ENCODE results near the gene CLDN24.
"Not testable (repeated sequence)": the region's sequence is repeated elsewhere in the genome, so short reads cannot be mapped to it uniquely, and the experiment has no call there.

The CLDN24 gene

GRCh38 chr4:183332447-183332846, 10.2 kb upstream of the CLDN24 start:
- Histone ChIP-seq H3K9me3 (ENCODE audit: control insufficient read depth in 2 of 2, low read length in 2 of 2) (peaks cover 0 to 3% of the 10 kb centered on the region in 2 donors), H3K36me3 (ENCODE audit: control insufficient read depth in 2 of 2, insufficient read depth in 2 of 2, low read length in 2 of 2) (no peaks in the 10 kb centered on the region), H3K27me3 (ENCODE audit: control insufficient read depth in 1 of 2, insufficient read depth in 2 of 2, low read length in 2 of 2) (peaks cover 0 to 6% of the 10 kb centered on the region in 2 donors), H3K27ac (ENCODE audit: low read length) (no peak overlapping the region), H3K4me3 (ENCODE audit: low read length in 2 of 2) (no peak overlapping the region), H3K9ac (ENCODE audit: low read length in 2 of 2) (no peak overlapping the region), H3K4me1 (ENCODE audit: control insufficient read depth, insufficient read depth, low read length) (no peaks in the 10 kb centered on the region)

GRCh38 chr4:183330841-183331240, 8.6 kb upstream of the CLDN24 start:
- Histone ChIP-seq H3K27ac (ENCODE audit: low read length) (no peak overlapping the region), H3K9me3 (ENCODE audit: control insufficient read depth in 2 of 2, low read length in 2 of 2) (peaks cover 0 to 7% of the 10 kb centered on the region in 2 donors), H3K4me3 (ENCODE audit: low read length in 2 of 2) (no peak overlapping the region), H3K9ac (ENCODE audit: low read length in 2 of 2) (no peak overlapping the region), H3K27me3 (ENCODE audit: control insufficient read depth in 1 of 2, insufficient read depth in 2 of 2, low read length in 2 of 2) (peaks cover 0 to 3% of the 10 kb centered on the region in 2 donors), H3K4me1 (ENCODE audit: control insufficient read depth, insufficient read depth, low read length) (no peaks in the 10 kb centered on the region), H3K36me3 (ENCODE audit: control insufficient read depth in 2 of 2, insufficient read depth in 2 of 2, low read length in 2 of 2) (peaks cover 0 to 2% of the 10 kb centered on the region in 2 donors)

- Histone ChIP-seq H3K27me3 (ENCODE audit: control insufficient read depth in 1 of 2, insufficient read depth in 2 of 2, low read length in 2 of 2) (peaks cover 0 to 3% of the 10 kb centered on the region in 2 donors), H3K27ac (ENCODE audit: low read length) (no peak overlapping the region), H3K9ac (ENCODE audit: low read length in 2 of 2) (no peak overlapping the region), H3K4me1 (ENCODE audit: control insufficient read depth, insufficient read depth, low read length) (no peaks in the 10 kb centered on the region), H3K9me3 (ENCODE audit: control insufficient read depth in 2 of 2, low read length in 2 of 2) (peaks cover 0 to 7% of the 10 kb centered on the region in 2 donors), H3K36me3 (ENCODE audit: control insufficient read depth in 2 of 2, insufficient read depth in 2 of 2, low read length in 2 of 2) (peaks cover 0 to 2% of the 10 kb centered on the region in 2 donors), H3K4me3 (ENCODE audit: low read length in 2 of 2) (no peak overlapping the region)
Observed at GRCh38 chr4:183329954-183330742, 7.9 kb upstream of the CLDN24 start.

- Histone ChIP-seq H3K9ac (ENCODE audit: low read length in 2 of 2) (no peak overlapping the region), H3K4me1 (ENCODE audit: control insufficient read depth, insufficient read depth, low read length) (no peaks in the 10 kb centered on the region), H3K36me3 (ENCODE audit: control insufficient read depth in 2 of 2, insufficient read depth in 2 of 2, low read length in 2 of 2) (peaks cover 0 to 2% of the 10 kb centered on the region in 2 donors), H3K4me3 (ENCODE audit: low read length in 2 of 2) (no peak overlapping the region), H3K27ac (ENCODE audit: low read length) (no peak overlapping the region), H3K27me3 (ENCODE audit: control insufficient read depth in 1 of 2, insufficient read depth in 2 of 2, low read length in 2 of 2) (peaks cover 0 to 3% of the 10 kb centered on the region in 2 donors), H3K9me3 (ENCODE audit: control insufficient read depth in 2 of 2, low read length in 2 of 2) (peaks cover 0 to 7% of the 10 kb centered on the region in 2 donors)
Observed at GRCh38 chr4:183329244-183329643, 7.0 kb upstream of the CLDN24 start.

GRCh38 chr4:183328832-183329231, 6.6 kb upstream of the CLDN24 start:
- Histone ChIP-seq H3K4me3 (ENCODE audit: low read length in 2 of 2) (no peak overlapping the region), H3K27me3 (ENCODE audit: control insufficient read depth in 1 of 2, insufficient read depth in 2 of 2, low read length in 2 of 2) (peaks cover 0 to 3% of the 10 kb centered on the region in 2 donors), H3K27ac (ENCODE audit: low read length) (no peak overlapping the region), H3K9ac (ENCODE audit: low read length in 2 of 2) (no peak overlapping the region), H3K9me3 (ENCODE audit: control insufficient read depth in 2 of 2, low read length in 2 of 2) (peaks cover 0 to 7% of the 10 kb centered on the region in 2 donors), H3K4me1 (ENCODE audit: control insufficient read depth, insufficient read depth, low read length) (no peaks in the 10 kb centered on the region), H3K36me3 (ENCODE audit: control insufficient read depth in 2 of 2, insufficient read depth in 2 of 2, low read length in 2 of 2) (peaks cover 0 to 2% of the 10 kb centered on the region in 2 donors)

- H3K9ac ChIP-seq (ENCODE audit: low read length in 2 of 2) = no peak overlapping the region
- H3K4me3 ChIP-seq (ENCODE audit: low read length in 2 of 2) = no peak overlapping the region
- peaks cover 0 to 7% of the 10 kb centered on the region in 2 donors for H3K9me3 ChIP-seq (ENCODE audit: control insufficient read depth in 2 of 2, low read length in 2 of 2)
- no peaks in the 10 kb centered on the region for H3K4me1 ChIP-seq (ENCODE audit: control insufficient read depth, insufficient read depth, low read length)
- H3K27me3 ChIP-seq (ENCODE audit: control insufficient read depth in 1 of 2, insufficient read depth in 2 of 2, low read length in 2 of 2) = no peaks in the 10 kb centered on the region
- H3K36me3 ChIP-seq (ENCODE audit: control insufficient read depth in 2 of 2, insufficient read depth in 2 of 2, low read length in 2 of 2) = peaks cover 0 to 2% of the 10 kb centered on the region in 2 donors
- no peak overlapping the region for H3K27ac ChIP-seq (ENCODE audit: low read length)
Observed at GRCh38 chr4:183327827-183328226, 5.6 kb upstream of the CLDN24 start.

GRCh38 chr4:183326853-183327252, 4.6 kb upstream of the CLDN24 start:
- Histone ChIP-seq H3K4me3 (ENCODE audit: low read length in 2 of 2) (no peak overlapping the region), H3K27me3 (ENCODE audit: control insufficient read depth in 1 of 2, insufficient read depth in 2 of 2, low read length in 2 of 2) (no peaks in the 10 kb centered on the region), H3K4me1 (ENCODE audit: control insufficient read depth, insufficient read depth, low read length) (no peaks in the 10 kb centered on the region), H3K9ac (ENCODE audit: low read length in 2 of 2) (no peak overlapping the region), H3K9me3 (ENCODE audit: control insufficient read depth in 2 of 2, low read length in 2 of 2) (peaks cover 0 to 7% of the 10 kb centered on the region in 2 donors), H3K27ac (ENCODE audit: low read length) (no peak overlapping the region), H3K36me3 (ENCODE audit: control insufficient read depth in 2 of 2, insufficient read depth in 2 of 2, low read length in 2 of 2) (peaks cover 0 to 2% of the 10 kb centered on the region in 2 donors)

GRCh38 chr4:183326387-183326786, 4.2 kb upstream of the CLDN24 start:
- not testable (repeated sequence) for H3K36me3 ChIP-seq (ENCODE audit: control insufficient read depth in 2 of 2, insufficient read depth in 2 of 2, low read length in 2 of 2); H3K9me3 ChIP-seq (ENCODE audit: control insufficient read depth in 2 of 2, low read length in 2 of 2); H3K4me3 ChIP-seq (ENCODE audit: low read length in 2 of 2); H3K9ac ChIP-seq (ENCODE audit: low read length in 2 of 2); H3K27me3 ChIP-seq (ENCODE audit: control insufficient read depth in 1 of 2, insufficient read depth in 2 of 2, low read length in 2 of 2); H3K4me1 ChIP-seq (ENCODE audit: control insufficient read depth, insufficient read depth, low read length); H3K27ac ChIP-seq (ENCODE audit: low read length)

GRCh38 chr4:183324619-183325018, 2.4 kb upstream of the CLDN24 start:
- no peak overlapping the region for H3K9ac ChIP-seq (ENCODE audit: low read length in 2 of 2)
- H3K27me3 ChIP-seq (ENCODE audit: control insufficient read depth in 1 of 2, insufficient read depth in 2 of 2, low read length in 2 of 2) = no peaks in the 10 kb centered on the region
- H3K4me1 ChIP-seq (ENCODE audit: control insufficient read depth, insufficient read depth, low read length) = no peaks in the 10 kb centered on the region
- no peak overlapping the region for H3K4me3 ChIP-seq (ENCODE audit: low read length in 2 of 2)
- H3K27ac ChIP-seq (ENCODE audit: low read length) = no peak overlapping the region
- H3K36me3 ChIP-seq (ENCODE audit: control insufficient read depth in 2 of 2, insufficient read depth in 2 of 2, low read length in 2 of 2) = peaks cover 0 to 2% of the 10 kb centered on the region in 2 donors
- peaks cover 0 to 7% of the 10 kb centered on the region in 2 donors for H3K9me3 ChIP-seq (ENCODE audit: control insufficient read depth in 2 of 2, low read length in 2 of 2)

- H3K4me3 ChIP-seq (ENCODE audit: low read length in 2 of 2); H3K9ac ChIP-seq (ENCODE audit: low read length in 2 of 2); H3K9me3 ChIP-seq (ENCODE audit: control insufficient read depth in 2 of 2, low read length in 2 of 2); H3K36me3 ChIP-seq (ENCODE audit: control insufficient read depth in 2 of 2, insufficient read depth in 2 of 2, low read length in 2 of 2); H3K27me3 ChIP-seq (ENCODE audit: control insufficient read depth in 1 of 2, insufficient read depth in 2 of 2, low read length in 2 of 2); H3K4me1 ChIP-seq (ENCODE audit: control insufficient read depth, insufficient read depth, low read length); H3K27ac ChIP-seq (ENCODE audit: low read length): not testable (repeated sequence)
Observed at GRCh38 chr4:183324056-183324455, 1.8 kb upstream of the CLDN24 start.

GRCh38 chr4:183323295-183323694, 1.1 kb upstream of the CLDN24 start:
- Histone ChIP-seq H3K4me1 (ENCODE audit: control insufficient read depth, insufficient read depth, low read length) (no peaks in the 10 kb centered on the region), H3K27ac (ENCODE audit: low read length) (no peak overlapping the region), H3K4me3 (ENCODE audit: low read length in 2 of 2) (no peak overlapping the region), H3K36me3 (ENCODE audit: control insufficient read depth in 2 of 2, insufficient read depth in 2 of 2, low read length in 2 of 2) (peaks cover 0 to 2% of the 10 kb centered on the region in 2 donors), H3K9me3 (ENCODE audit: control insufficient read depth in 2 of 2, low read length in 2 of 2) (peaks cover 0 to 4% of the 10 kb centered on the region in 2 donors), H3K9ac (ENCODE audit: low read length in 2 of 2) (no peak overlapping the region), H3K27me3 (ENCODE audit: control insufficient read depth in 1 of 2, insufficient read depth in 2 of 2, low read length in 2 of 2) (no peaks in the 10 kb centered on the region)

Data from stomach smooth muscle (tissue), 2 donors.